Trophoblast cell (in vitro differentiated cells and primary cell): ENCODE data around the gene OSTF1.

Experiments used
- DNase-seq, 2 donors: peaks; one replicate each; pipeline ENCODE4 v3.0.0-alpha.2; 2016
- H2AFZ ChIP-seq: 2 replicates; pipeline ENCODE4 v1.6.1; 2013; ENCODE audit warnings: low read length, moderate library complexity, mild to moderate bottlenecking; ENCODE audit not compliant: insufficient read depth, poor library complexity
- H2AK5ac ChIP-seq: 2 replicates; pipeline ENCODE4 v1.6.1; 2013; ENCODE audit warnings: mild to moderate bottlenecking, low read length
- H2BK120ac ChIP-seq: 2 replicates; pipeline ENCODE4 v1.6.1; 2013; ENCODE audit warnings: low read length, mild to moderate bottlenecking, moderate library complexity; ENCODE audit not compliant: insufficient read depth, poor library complexity
- H2BK12ac ChIP-seq: 2 replicates; pipeline ENCODE4 v1.6.1; 2013; ENCODE audit warnings: mild to moderate bottlenecking, low read length, moderate library complexity
- H2BK5ac ChIP-seq: 2 replicates; pipeline ENCODE4 v1.6.1; 2013; ENCODE audit warnings: low read length, low read depth, moderate library complexity, mild to moderate bottlenecking; ENCODE audit not compliant: poor library complexity
- H3K14ac ChIP-seq: 2 replicates; pipeline ENCODE4 v1.6.1; 2013; ENCODE audit warnings: mild to moderate bottlenecking, low read length
- H3K18ac ChIP-seq: 2 replicates; pipeline ENCODE4 v1.6.1; 2013; ENCODE audit warnings: mild to moderate bottlenecking, low read length
- H3K23ac ChIP-seq: 2 replicates; pipeline ENCODE4 v1.6.1; 2013; ENCODE audit warnings: low read length
- H3K27ac ChIP-seq: 2 replicates; pipeline ENCODE4 v1.5.1; 2013; ENCODE audit warnings: low read depth, mild to moderate bottlenecking, inconsistent platforms, low read length, moderate library complexity
- H3K27me3 ChIP-seq: 2 replicates; pipeline ENCODE4 v1.6.1; 2013; ENCODE audit warnings: inconsistent platforms, mild to moderate bottlenecking, low read length, moderate library complexity; ENCODE audit not compliant: insufficient read depth
- H3K36me3 ChIP-seq, 2 experiments: 1 replicate in 1 of 2; 2 replicates in 1 of 2; pipeline ENCODE4 v1.6.1; 2013; ENCODE audit warnings: low read length in 2 of 2, mild to moderate bottlenecking in 2 of 2, moderate library complexity in 1 of 2; ENCODE audit not compliant: insufficient read depth in 2 of 2, control insufficient read depth in 1 of 2
- H3K4ac ChIP-seq: 2 replicates; pipeline ENCODE4 v1.6.1; 2013; ENCODE audit warnings: low read depth, mild to moderate bottlenecking, low read length, moderate library complexity
- H3K4me1 ChIP-seq, 2 experiments: 1 replicate in 1 of 2; 2 replicates in 1 of 2; pipeline ENCODE4 v1.6.1; 2013; ENCODE audit warnings: low read length in 2 of 2, mild to moderate bottlenecking in 2 of 2, moderate library complexity in 1 of 2; ENCODE audit not compliant: insufficient read depth in 2 of 2, control insufficient read depth in 1 of 2
- H3K4me2 ChIP-seq: 2 replicates; pipeline ENCODE4 v1.6.1; 2013; ENCODE audit warnings: inconsistent platforms, mild to moderate bottlenecking, low read length, moderate library complexity
- H3K4me3 ChIP-seq: 2 replicates; pipeline ENCODE4 v1.5.1; 2013; ENCODE audit warnings: mild to moderate bottlenecking, low read depth, low read length, inconsistent platforms
- H3K79me1 ChIP-seq: one replicate; pipeline ENCODE4 v1.6.1; 2013; ENCODE audit warnings: low read length
- H3K79me2 ChIP-seq: 2 replicates; pipeline ENCODE4 v1.6.1; 2013; ENCODE audit warnings: low read length, mild to moderate bottlenecking; ENCODE audit not compliant: control insufficient read depth, insufficient read depth, poor library complexity
- H3K9ac ChIP-seq: 2 replicates; pipeline ENCODE4 v1.6.1; 2013; ENCODE audit warnings: mild to moderate bottlenecking, low read length
- H3K9me3 ChIP-seq: 2 replicates; pipeline ENCODE4 v1.6.1; 2013; ENCODE audit warnings: low read depth, mild to moderate bottlenecking, control low read depth, inconsistent platforms, low read length; ENCODE audit not compliant: insufficient read depth
- H4K12ac ChIP-seq: 2 replicates; pipeline ENCODE4 v1.6.1; 2013; ENCODE audit warnings: low read depth, mild to moderate bottlenecking, low read length, moderate library complexity
- H4K8ac ChIP-seq: 2 replicates; pipeline ENCODE4 v1.6.1; 2013; ENCODE audit warnings: low read depth, mild to moderate bottlenecking, low read length, moderate library complexity
- H4K91ac ChIP-seq: one replicate; pipeline ENCODE4 v1.6.1; 2013; ENCODE audit warnings: low read depth, mild to moderate bottlenecking, low read length, moderate library complexity
- WGBS: extraction: QIAGEN DNeasy Blood & Tissue Kit; methylation state at CpG from one replicate; pipeline ENCODE4 v1.1.7; 2013; ENCODE audit warnings: missing lambda C conversion rate; ENCODE audit not compliant: insufficient read length, insufficient coverage; ENCODE audit errors: extremely low coverage; 5-methylcytosine and 5-hydroxymethylcytosine counted together

The OSTF1 gene

DNA sequence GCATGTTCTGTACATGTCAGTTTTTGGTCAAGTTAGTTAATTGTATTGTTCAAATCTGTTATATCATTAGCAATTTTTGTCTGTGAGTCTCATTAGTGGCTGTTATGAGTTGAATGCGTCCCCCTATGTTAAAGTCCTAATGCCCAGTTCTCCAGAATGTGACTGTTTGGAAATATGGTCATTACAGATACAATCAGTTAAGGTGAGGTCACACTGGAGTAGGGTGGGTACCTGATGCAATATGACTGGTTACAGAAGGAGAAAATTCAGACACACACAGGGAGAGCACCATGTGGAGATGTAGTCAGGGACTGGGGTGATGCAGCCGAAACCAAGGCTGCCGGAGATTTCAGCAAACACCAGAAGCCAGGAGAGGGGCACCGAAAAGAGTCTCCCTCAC is 15.4 kb upstream of the OSTF1 start:
- Histone ChIP-seq H3K4me1 (no peaks in the 10 kb centered on the region), H3K79me2 (no peaks in the 10 kb centered on the region), H2BK5ac (no peak overlapping the region), H4K8ac (no peak overlapping the region), H2BK120ac (no peak overlapping the region), H4K91ac (no peak overlapping the region), H3K27me3 (no peaks in the 10 kb centered on the region), H3K9me3 (no peaks in the 10 kb centered on the region), H3K9ac (no peak overlapping the region), H3K14ac (no peak overlapping the region), H2BK12ac (no peak overlapping the region), H2AK5ac (no peak overlapping the region), H3K4me3 (no peak overlapping the region), H3K27ac (no peak overlapping the region), H4K12ac (no peak overlapping the region), H3K23ac (peak overlapping the region; percentile 74), H3K79me1 (no peaks in the 10 kb centered on the region), H3K4ac (no peak overlapping the region), H3K18ac (no peak overlapping the region), H3K36me3 (peaks cover 3 to 5% of the 10 kb centered on the region in 2 experiments), H3K4me2 (no peak overlapping the region), H2AFZ (no peak overlapping the region)
- peak in 1 of 2 donors; percentile 35 for DNase-seq
- no CpG with 5 or more reads among the region's 4 CpGs for WGBS

DNA sequence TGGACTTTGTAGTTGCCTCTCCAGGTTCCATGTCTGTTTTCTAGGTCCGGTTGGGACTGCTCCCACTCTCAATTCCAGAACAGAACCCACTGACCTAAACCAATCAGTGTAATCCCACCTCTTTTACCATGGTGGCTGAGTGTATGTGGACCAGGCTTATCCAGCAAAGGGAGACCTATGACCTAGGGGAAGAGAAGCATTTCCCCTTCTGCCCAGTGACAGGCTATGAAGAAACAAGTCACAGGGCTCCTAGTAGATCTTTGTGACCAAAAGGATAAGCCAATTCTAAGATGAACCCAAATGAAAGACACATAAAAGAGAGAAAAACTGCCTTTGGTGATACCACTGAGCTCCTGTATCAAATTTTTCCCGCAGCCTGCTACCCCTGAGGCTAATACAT is 6.7 kb upstream of the OSTF1 start:
- Histone ChIP-seq H3K4me2 (no peak overlapping the region), H3K4ac (no peak overlapping the region), H4K12ac (no peak overlapping the region), H2BK12ac (no peak overlapping the region), H3K14ac (no peak overlapping the region), H3K27me3 (no peaks in the 10 kb centered on the region), H2AFZ (no peak overlapping the region), H3K4me1 (peaks cover 9 to 15% of the 10 kb centered on the region in 2 experiments), H3K79me2 (no peaks in the 10 kb centered on the region), H4K8ac (no peak overlapping the region), H3K9me3 (no peaks in the 10 kb centered on the region), H3K79me1 (no peaks in the 10 kb centered on the region), H3K27ac (no peak overlapping the region), H2BK120ac (no peak overlapping the region), H2BK5ac (no peak overlapping the region), H3K4me3 (no peak overlapping the region), H3K23ac (no peak overlapping the region), H3K18ac (no peak overlapping the region), H3K9ac (no peak overlapping the region), H2AK5ac (no peak overlapping the region), H4K91ac (no peak overlapping the region), H3K36me3 (no peaks in the 10 kb centered on the region)
- WGBS, result no CpG with 5 or more reads among the region's 2 CpGs
- no peak for DNase-seq

DNA sequence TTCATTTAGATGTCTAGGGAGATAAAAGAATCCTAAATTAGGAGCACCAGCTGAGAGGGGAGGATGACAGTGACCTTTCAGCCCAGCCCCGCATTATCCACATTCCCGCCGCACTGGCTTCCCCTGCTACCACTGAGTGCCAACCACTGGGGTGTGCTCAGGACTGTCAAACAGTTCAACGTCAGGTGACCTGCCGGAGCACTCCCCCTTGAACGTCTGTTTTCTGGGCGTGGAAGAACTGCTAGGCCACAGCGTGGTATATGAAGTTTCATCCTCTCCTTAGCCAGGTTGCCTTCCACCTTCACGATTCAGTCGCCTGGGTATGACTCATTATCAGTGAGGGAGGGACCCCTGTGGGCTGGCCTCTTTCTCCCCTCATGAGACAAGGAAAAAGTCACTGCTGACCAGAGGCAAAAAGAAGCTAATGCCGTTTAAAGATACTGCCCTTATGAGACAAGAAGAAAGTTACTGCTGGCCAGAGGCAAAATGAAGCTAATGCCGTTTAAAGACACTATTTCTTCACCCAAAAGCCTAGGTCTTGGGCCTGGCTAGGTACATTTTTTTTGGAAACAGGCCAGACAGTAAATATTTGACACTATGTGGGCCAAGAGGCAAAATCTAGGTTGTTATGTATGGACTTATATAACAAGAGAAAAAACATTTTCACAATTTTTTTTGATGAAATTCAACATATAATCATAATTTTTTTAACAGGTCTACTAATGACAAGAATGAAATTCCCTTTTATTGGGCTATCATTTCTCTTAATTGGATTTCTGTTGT is 4.9 kb upstream of the OSTF1 start:
- no peaks in the 10 kb centered on the region for H3K36me3 ChIP-seq
- no peak overlapping the region for H3K14ac ChIP-seq
- H3K79me1 ChIP-seq, result peaks cover 10% of the 10 kb centered on the region
- no peak overlapping the region for H3K4me3 ChIP-seq
- H2BK5ac ChIP-seq, result no peak overlapping the region
- no peak overlapping the region for H3K4ac ChIP-seq
- peaks cover 5% of the 10 kb centered on the region for H3K79me2 ChIP-seq
- H4K91ac ChIP-seq, result no peak overlapping the region
- no peak overlapping the region for H2BK120ac ChIP-seq
- no peak overlapping the region for H2BK12ac ChIP-seq
- H3K27me3 ChIP-seq, result no peaks in the 10 kb centered on the region
- peak overlapping the region; percentile 11 for H3K4me2 ChIP-seq
- no peak overlapping the region for H4K8ac ChIP-seq
- no peak overlapping the region for H2AFZ ChIP-seq
- H4K12ac ChIP-seq, result no peak overlapping the region
- no peak overlapping the region for H3K27ac ChIP-seq
- H3K9ac ChIP-seq, result no peak overlapping the region
- no peak overlapping the region for H3K23ac ChIP-seq
- H3K4me1 ChIP-seq, result peaks cover 9 to 15% of the 10 kb centered on the region in 2 experiments
- no peak overlapping the region for H3K18ac ChIP-seq
- DNase-seq, result peak in 1 of 2 donors; percentile 49
- no peaks in the 10 kb centered on the region for H3K9me3 ChIP-seq
- no CpG with 5 or more reads among the region's 12 CpGs for WGBS
- H2AK5ac ChIP-seq, result no peak overlapping the region

GRCh38 chr9:75084081-75084672 is 4.1 kb upstream of the OSTF1 start:
- Histone ChIP-seq H2BK5ac (no peak overlapping the region), H3K18ac (no peak overlapping the region), H3K79me1 (peaks cover 16% of the 10 kb centered on the region), H3K79me2 (peaks cover 12% of the 10 kb centered on the region), H3K9me3 (no peaks in the 10 kb centered on the region), H3K36me3 (no peaks in the 10 kb centered on the region), H4K8ac (no peak overlapping the region), H3K14ac (no peak overlapping the region), H3K4me2 (no peak overlapping the region), H3K4ac (no peak overlapping the region), H3K27me3 (no peaks in the 10 kb centered on the region), H3K23ac (no peak overlapping the region), H4K12ac (no peak overlapping the region), H3K4me3 (no peak overlapping the region), H4K91ac (no peak overlapping the region), H3K27ac (no peak overlapping the region), H2BK120ac (no peak overlapping the region), H3K9ac (no peak overlapping the region), H3K4me1 (peaks cover 9 to 15% of the 10 kb centered on the region in 2 experiments), H2AFZ (peak overlapping the region; percentile 44), H2AK5ac (no peak overlapping the region), H2BK12ac (no peak overlapping the region)
- DNase-seq, result no peak
- WGBS, result no CpG with 5 or more reads among the region's 5 CpGs
